SK-N-SH (cell line): ENCODE results near the gene ZRANB3. TPM values are rescaled to one million over a fixed set of nuclear protein-coding genes. Genes with fewer than 3 reads are reported as not detected.
A peak's percentile ranks its signal among the peaks of the same experiment; 100 is the strongest.

ENCODE experiments used
- CTCF ChIA-PET: fragments of 300-600, 350-600 bp; formaldehyde crosslinking; extraction: SDS; loops from one replicate; lab custom pipeline; 2021; lab: Yijun Ruan, JAX
- POLR2A ChIA-PET: fragments of 350-600 bp; sonication (Branson Sonifier 250); formaldehyde crosslinking; extraction: SDS; loops from one replicate; lab custom pipeline; 2020; ENCODE audit warnings: antibody characterized with exemption, inconsistent platforms; lab: Yijun Ruan, JAX
- DNase-seq: peaks from one replicate; pipeline ENCODE4 v3.0.0; 2012
- H2AFZ ChIP-seq: fragments of 200-600 bp; sonication (generic); 2 replicates; pipeline ENCODE4 v1.8.1; 2016; ENCODE audit warnings: antibody characterized with exemption, mild to moderate bottlenecking, low read depth
- H3F3A ChIP-seq: fragments of 200-600 bp; sonication (generic); replicated peaks from 2 replicates; pipeline ENCODE3; 2016; ENCODE audit warnings: antibody characterized with exemption, mild to moderate bottlenecking; ENCODE audit not compliant: insufficient read depth
- H3K27ac ChIP-seq, 2 experiments: fragments of 200-500 bp in 1 of 2; fragments of 200-600 bp in 1 of 2; sonication (Bioruptor generic) in 1 of 2; sonication (generic), shearing (Covaris generic) in 1 of 2; 2 replicates each; pipeline versions ENCODE4 v1.5.1 to v1.6.1; 2014 to 2016; ENCODE audit warnings: low read depth in 2 of 2, inconsistent platforms in 1 of 2, low read length in 1 of 2, mild to moderate bottlenecking in 1 of 2, mixed read lengths in 1 of 2
- H3K27me3 ChIP-seq: fragments of 200-600 bp; sonication (generic), shearing (Covaris generic); 2 replicates; pipeline ENCODE4 v1.6.1; 2016; ENCODE audit warnings: mixed run types; ENCODE audit not compliant: insufficient read depth
- H3K36me3 ChIP-seq, 2 experiments: fragments of 200-500 bp in 1 of 2; fragments of 200-600 bp in 1 of 2; sonication (Bioruptor generic) in 1 of 2; sonication (generic) in 1 of 2; replicated peaks in 1 of 2; 2 replicates each; pipeline versions ENCODE3 to v1.5.1; 2014 to 2016; ENCODE audit warnings: low read length in 1 of 2, mild to moderate bottlenecking in 1 of 2; ENCODE audit not compliant: insufficient read depth in 2 of 2, control insufficient read depth in 1 of 2
- H3K4me1 ChIP-seq, 2 experiments: fragments of 200-500 bp in 1 of 2; fragments of 200-600 bp in 1 of 2; sonication (Bioruptor generic) in 1 of 2; sonication (generic), shearing (Covaris generic) in 1 of 2; 2 replicates each; pipeline versions ENCODE4 v1.5.1 to v1.6.1; 2014 to 2016; ENCODE audit warnings: low read depth in 1 of 2, low read length in 1 of 2, mixed run types in 1 of 2; ENCODE audit not compliant: insufficient read depth in 2 of 2, control insufficient read depth in 1 of 2
- H3K4me2 ChIP-seq: fragments of 200-600 bp; sonication (generic), shearing (Covaris generic); 2 replicates; pipeline ENCODE4 v1.6.1; 2017; ENCODE audit warnings: mixed run types
- H3K4me3 ChIP-seq, 2 experiments: fragments of 200-500 bp in 1 of 2; fragments of 200-600 bp in 1 of 2; sonication (Bioruptor generic) in 1 of 2; sonication (generic), shearing (Covaris generic) in 1 of 2; 2 replicates each; pipeline versions ENCODE4 v1.5.1 to v1.8.1; 2014 to 2016; ENCODE audit warnings: low read depth in 2 of 2, inconsistent platforms in 1 of 2, low read length in 1 of 2, mild to moderate bottlenecking in 1 of 2, mixed read lengths in 1 of 2, moderate library complexity in 1 of 2
- H3K79me2 ChIP-seq: fragments of 200-600 bp; sonication (generic); 2 replicates; pipeline ENCODE4 v1.8.1; 2017; ENCODE audit warnings: mild to moderate bottlenecking; ENCODE audit not compliant: insufficient read depth
- H3K9ac ChIP-seq: fragments of 200-600 bp; sonication (generic); 2 replicates; pipeline ENCODE4 v1.6.1; 2017; ENCODE audit warnings: mixed run types
- H3K9me2 ChIP-seq: fragments of 200-600 bp; sonication (generic); 2 replicates; pipeline ENCODE4 v1.6.1; 2017; ENCODE audit warnings: mixed run types
- H3K9me3 ChIP-seq: fragments of 200-600 bp; sonication (generic); 2 replicates; pipeline ENCODE4 v1.6.1; 2017; ENCODE audit warnings: mixed run types, mild to moderate bottlenecking, moderate library complexity
- H4K20me1 ChIP-seq: fragments of 200-600 bp; sonication (generic); 2 replicates; pipeline ENCODE4 v1.6.1; 2017; ENCODE audit warnings: mild to moderate bottlenecking, mixed run types; ENCODE audit not compliant: insufficient read depth
- ELF1 ChIP-seq: IDR thresholded peaks from 2 replicates; pipeline ENCODE4 v1.4.0; 2012
- EP300 ChIP-seq, 2 experiments: IDR thresholded peaks; 2 replicates each; pipeline versions ENCODE4 v1.4.0 to v1.6.1; 2012; ENCODE audit warnings: borderline replicate concordance in 1 of 2, low read depth in 1 of 2, low read length in 1 of 2
- FOSL2 ChIP-seq: IDR thresholded peaks from 2 replicates; pipeline ENCODE4 v1.4.0; 2012; ENCODE audit warnings: low read depth, mild to moderate bottlenecking, moderate library complexity, borderline replicate concordance
- FOXM1 ChIP-seq: IDR thresholded peaks from 2 replicates; pipeline ENCODE4 v1.4.0; 2012; ENCODE audit warnings: low read depth, mild to moderate bottlenecking
- GABPA ChIP-seq: IDR thresholded peaks from 2 replicates; pipeline ENCODE4 v1.4.0; 2012; ENCODE audit warnings: low read depth, mild to moderate bottlenecking
- GATA2 ChIP-seq: sonication (generic); formaldehyde crosslinking; IDR thresholded peaks from 2 replicates; pipeline ENCODE4 v1.5.0; 2020; ENCODE audit warnings: mild to moderate bottlenecking, missing genetic modification reagents
- POLR2AphosphoS5 ChIP-seq: IDR thresholded peaks from 2 replicates; pipeline ENCODE4 v1.6.1; 2012; ENCODE audit warnings: low read depth, low read length
- RCOR1 ChIP-seq: fragments of 150-350 bp; IDR thresholded peaks from 2 replicates; pipeline ENCODE4 v1.6.1; 2017; ENCODE audit warnings: antibody characterized with exemption, low read length
- RFX5 ChIP-seq: IDR thresholded peaks from 2 replicates; pipeline ENCODE4 v1.6.1; 2012; ENCODE audit warnings: mild to moderate bottlenecking, improper control_type of control experiment, low read length
- TCF12 ChIP-seq: IDR thresholded peaks from 2 replicates; pipeline ENCODE4 v1.4.0; 2012
- WGBS: methylation state at CpG from one replicate; pipeline ENCODE4 v1.1.6; 2017; ENCODE audit warnings: low lambda C conversion rate; 5-methylcytosine and 5-hydroxymethylcytosine counted together
- polyA plus RNA-seq, 3 experiments: library from polyadenylated mRNA; depleted of rRNA; stranded (reverse); fragments of >200 nt; gene quantifications; 2 replicates each; pipeline ENCODE4 v1.2.3, GENCODE V29; 2012
- TF ChIP-seq, protein P1 (sequence below): IDR thresholded peaks from 2 replicates; pipeline ENCODE4 v1.6.1; 2012; ENCODE audit warnings: mild to moderate bottlenecking, low read depth, low read length, moderate library complexity
- TF ChIP-seq, protein P2 (sequence below): IDR thresholded peaks from 2 replicates; pipeline ENCODE4 v1.4.0; 2012; ENCODE audit warnings: low read depth

The ZRANB3 gene
- polyA plus RNA-seq, 1 of the 3 experiments (the other 2 are of a cell fraction) = 4.1 TPM

DNA sequence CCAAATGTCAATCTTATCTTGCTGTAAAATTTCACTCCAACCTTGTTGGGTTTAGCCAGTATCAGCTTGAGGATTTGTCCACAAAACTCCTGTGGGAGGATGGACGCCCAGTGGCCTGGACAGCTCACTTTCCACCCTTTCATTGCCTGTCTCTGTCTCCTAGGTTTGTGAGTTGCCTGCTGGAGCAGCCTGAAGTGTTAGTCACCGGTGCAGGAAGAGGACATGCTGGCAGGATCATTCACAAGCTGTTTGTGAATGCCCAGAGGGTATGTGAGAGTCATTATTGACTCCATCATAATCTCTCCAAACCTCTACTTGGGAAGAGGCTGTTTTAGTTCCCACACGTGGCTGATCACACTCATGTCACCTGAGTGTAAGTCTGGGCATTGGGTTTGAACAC is 366.6 kb downstream of the ZRANB3 start:
- POLR2A ChIA-PET = no interaction called here
- Histone ChIP-seq H3K79me2 (no peaks in the 10 kb centered on the region), H3K4me1 (no peaks in the 10 kb centered on the region; a peak in 1 of 4 replicates), H3K9me2 (no peaks in the 10 kb centered on the region), H3K4me3 (no peak overlapping the region), H4K20me1 (no peaks in the 10 kb centered on the region), H3K36me3 (peaks cover 42 to 69% of the 10 kb centered on the region in 2 experiments), H2AFZ (no peak overlapping the region), H3K27me3 (no peaks in the 10 kb centered on the region), H3K9me3 (no peaks in the 10 kb centered on the region)
- 64% methylated on average over 2 of the region's 3 CpGs for WGBS
- no peak for DNase-seq
- TF ChIP-seq FOXM1 (no peak), FOSL2 (peak; percentile 32; the same call in 1 of the 2 replicates)
- TF ChIP-seq, protein P1, sequence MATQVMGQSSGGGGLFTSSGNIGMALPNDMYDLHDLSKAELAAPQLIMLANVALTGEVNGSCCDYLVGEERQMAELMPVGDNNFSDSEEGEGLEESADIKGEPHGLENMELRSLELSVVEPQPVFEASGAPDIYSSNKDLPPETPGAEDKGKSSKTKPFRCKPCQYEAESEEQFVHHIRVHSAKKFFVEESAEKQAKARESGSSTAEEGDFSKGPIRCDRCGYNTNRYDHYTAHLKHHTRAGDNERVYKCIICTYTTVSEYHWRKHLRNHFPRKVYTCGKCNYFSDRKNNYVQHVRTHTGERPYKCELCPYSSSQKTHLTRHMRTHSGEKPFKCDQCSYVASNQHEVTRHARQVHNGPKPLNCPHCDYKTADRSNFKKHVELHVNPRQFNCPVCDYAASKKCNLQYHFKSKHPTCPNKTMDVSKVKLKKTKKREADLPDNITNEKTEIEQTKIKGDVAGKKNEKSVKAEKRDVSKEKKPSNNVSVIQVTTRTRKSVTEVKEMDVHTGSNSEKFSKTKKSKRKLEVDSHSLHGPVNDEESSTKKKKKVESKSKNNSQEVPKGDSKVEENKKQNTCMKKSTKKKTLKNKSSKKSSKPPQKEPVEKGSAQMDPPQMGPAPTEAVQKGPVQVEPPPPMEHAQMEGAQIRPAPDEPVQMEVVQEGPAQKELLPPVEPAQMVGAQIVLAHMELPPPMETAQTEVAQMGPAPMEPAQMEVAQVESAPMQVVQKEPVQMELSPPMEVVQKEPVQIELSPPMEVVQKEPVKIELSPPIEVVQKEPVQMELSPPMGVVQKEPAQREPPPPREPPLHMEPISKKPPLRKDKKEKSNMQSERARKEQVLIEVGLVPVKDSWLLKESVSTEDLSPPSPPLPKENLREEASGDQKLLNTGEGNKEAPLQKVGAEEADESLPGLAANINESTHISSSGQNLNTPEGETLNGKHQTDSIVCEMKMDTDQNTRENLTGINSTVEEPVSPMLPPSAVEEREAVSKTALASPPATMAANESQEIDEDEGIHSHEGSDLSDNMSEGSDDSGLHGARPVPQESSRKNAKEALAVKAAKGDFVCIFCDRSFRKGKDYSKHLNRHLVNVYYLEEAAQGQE = peak; percentile 66; the same call in 1 of the 2 replicates
- TF ChIP-seq, all 33 proteins: peak for 2
- Histone ChIP-seq H3K27ac (peak overlapping the region in 1 of 2 experiments; percentile 38; a peak in 2 of 4 replicates), H3K4me2 (no peak overlapping the region), H3K9ac (no peak overlapping the region), H3F3A (peaks cover 13% of the 10 kb centered on the region)
- CTCF ChIA-PET = interaction anchor here (1.4 kb wide), 1 partner anchor 160 kb away, joined by 4 read pairs; no protein-coding TSS in a partner anchor

DNA sequence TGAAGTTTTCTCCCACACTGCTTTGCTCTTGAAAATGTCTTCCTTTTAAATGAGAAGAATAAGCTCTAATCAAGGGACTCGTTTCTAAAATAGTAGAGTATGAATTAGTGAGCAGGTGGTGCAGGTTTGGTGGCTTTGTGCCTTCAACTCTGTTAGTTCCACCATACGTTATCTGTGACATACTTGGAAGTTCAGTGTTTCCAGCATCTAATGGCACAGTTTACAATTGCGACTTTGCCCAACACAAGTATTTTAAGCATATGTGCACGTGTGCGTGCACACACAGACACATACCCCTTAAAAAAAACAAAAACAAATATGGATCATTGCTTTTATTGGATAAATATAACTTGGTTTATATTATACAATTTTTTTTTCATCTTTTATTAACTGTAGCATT is 367.1 kb downstream of the ZRANB3 start:
- CTCF ChIA-PET = interaction anchor here (0.9 to 1.4 kb wide), 2 partner anchors 19 to 159 kb away, joined by 3 to 4 read pairs; no protein-coding TSS in a partner anchor
- Histone ChIP-seq H3F3A (peaks cover 13% of the 10 kb centered on the region), H4K20me1 (no peaks in the 10 kb centered on the region), H3K4me3 (no peak overlapping the region), H3K4me2 (no peak overlapping the region), H3K9ac (no peak overlapping the region), H3K36me3 (peaks cover 37 to 69% of the 10 kb centered on the region in 2 experiments), H3K9me3 (no peaks in the 10 kb centered on the region), H3K27ac (no peak overlapping the region), H3K9me2 (no peaks in the 10 kb centered on the region), H3K27me3 (no peaks in the 10 kb centered on the region), H3K4me1 (no peaks in the 10 kb centered on the region; a peak in 1 of 4 replicates), H3K79me2 (no peaks in the 10 kb centered on the region), H2AFZ (no peak overlapping the region)
- POLR2A ChIA-PET = no interaction called here
- no peak for DNase-seq
- TF ChIP-seq POLR2AphosphoS5 = no peak
- no peak for TF ChIP-seq RCOR1
- no peak for TF ChIP-seq GABPA
- no peak for TF ChIP-seq RFX5
- TF ChIP-seq GATA2 (CRISPR knock-in tag) = no peak
- no peak for TF ChIP-seq ELF1
- no peak for TF ChIP-seq TCF12
- TF ChIP-seq EP300 (IDR thresholded peaks at IDR 0.05; ENCODE audit: borderline replicate concordance in 1 of 2, low read depth in 1 of 2, low read length in 1 of 2) = no peak
- TF ChIP-seq, protein P2, sequence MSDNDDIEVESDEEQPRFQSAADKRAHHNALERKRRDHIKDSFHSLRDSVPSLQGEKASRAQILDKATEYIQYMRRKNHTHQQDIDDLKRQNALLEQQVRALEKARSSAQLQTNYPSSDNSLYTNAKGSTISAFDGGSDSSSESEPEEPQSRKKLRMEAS = no peak
- TF ChIP-seq FOSL2 = no peak
- WGBS = 92% methylated on average over 5 of the region's 5 CpGs
